ENCODE measurements around the gene PLG. TPM values are rescaled to one million over a fixed set of nuclear protein-coding genes. Genes with fewer than 3 reads are reported as not detected.
"Not testable (repeated sequence)": the region's sequence is repeated elsewhere in the genome, so short reads cannot be mapped to it uniquely, and the experiment has no call there.

The PLG gene
- total RNA-seq = not detected

- CTCF ChIA-PET; H3K9me3 Mint-ChIP-seq (ENCODE audit: low read depth); POLR2A ChIA-PET; H3K36me3 Mint-ChIP-seq (ENCODE audit: low read depth); H3K27me3 Mint-ChIP-seq; ATAC-seq; intact Hi-C loops (cut with DNase I, micrococcal nuclease); H3K4me3 Mint-ChIP-seq; H3K27ac Mint-ChIP-seq; DNase-seq; H3K4me1 Mint-ChIP-seq: not testable (repeated sequence)
Observed at GRCh38 chr6:160701918-160702680, at the start of gene PLG. Gene PLG (plus strand): TSS chr6:160702244. CDS start chr6:160702305, 61 bp downstream.

- no peaks in the 10 kb centered on the region for H3K4me1 Mint-ChIP-seq
- intact Hi-C loops (cut with DNase I, micrococcal nuclease) = loop anchor here in 1 of 2 experiments (10.0 kb wide), 1 partner anchor 55 kb away; no protein-coding TSS in a partner anchor
- POLR2A ChIA-PET = no interaction called here
- no peak overlapping the region for H3K27ac Mint-ChIP-seq
- H3K27me3 Mint-ChIP-seq = peaks cover 6% of the 10 kb centered on the region
- CTCF ChIA-PET = interaction anchor here (1.2 kb wide), 1 partner anchor 152 kb away, joined by 3 read pairs; no protein-coding TSS in a partner anchor
- peaks cover 5% of the 10 kb centered on the region for H3K9me3 Mint-ChIP-seq (ENCODE audit: low read depth)
- no peak for DNase-seq
- H3K4me3 Mint-ChIP-seq = no peak overlapping the region
- H3K36me3 Mint-ChIP-seq (ENCODE audit: low read depth) = no peaks in the 10 kb centered on the region
- ATAC-seq = no peak
Observed at GRCh38 chr6:160659562-160659961, 42.5 kb upstream of the PLG start.

- ChIA-PET POLR2A (no interaction called here), CTCF (interaction anchor here (0.7 kb wide), 1 partner anchor 153 kb away, joined by 3 read pairs; no protein-coding TSS in a partner anchor)
- DNase-seq (no peak), ATAC-seq (no peak)
- Mint-ChIP-seq H3K4me3 (no peak overlapping the region), H3K36me3 (ENCODE audit: low read depth) (no peaks in the 10 kb centered on the region), H3K9me3 (ENCODE audit: low read depth) (peaks cover 5% of the 10 kb centered on the region), H3K4me1 (no peaks in the 10 kb centered on the region), H3K27ac (no peak overlapping the region), H3K27me3 (peaks cover 8% of the 10 kb centered on the region)
- intact Hi-C loops (cut with DNase I, micrococcal nuclease) = loop anchor here in 1 of 2 experiments (2.0 kb wide), 1 partner anchor 154 kb away; no protein-coding TSS in a partner anchor
Observed at GRCh38 chr6:160661216-160661615, 40.8 kb upstream of the PLG start.

GRCh38 chr6:160662429-160662828, 39.6 kb upstream of the PLG start:
- DNase-seq = no peak
- no peak overlapping the region for H3K4me3 Mint-ChIP-seq
- no peak for ATAC-seq
- H3K36me3 Mint-ChIP-seq (ENCODE audit: low read depth) = no peaks in the 10 kb centered on the region
- no peaks in the 10 kb centered on the region for H3K9me3 Mint-ChIP-seq (ENCODE audit: low read depth)
- no peak overlapping the region for H3K27ac Mint-ChIP-seq
- POLR2A ChIA-PET = no interaction called here
- peaks cover 9% of the 10 kb centered on the region for H3K27me3 Mint-ChIP-seq
- H3K4me1 Mint-ChIP-seq = no peaks in the 10 kb centered on the region
- CTCF ChIA-PET = no interaction called here
- intact Hi-C loops (cut with DNase I, micrococcal nuclease) = no loop called here

GRCh38 chr6:160662842-160663241, 39.2 kb upstream of the PLG start:
- Mint-ChIP-seq H3K9me3 (ENCODE audit: low read depth) (no peaks in the 10 kb centered on the region), H3K27ac (no peak overlapping the region), H3K27me3 (peaks cover 9% of the 10 kb centered on the region), H3K4me1 (no peaks in the 10 kb centered on the region), H3K4me3 (no peak overlapping the region), H3K36me3 (ENCODE audit: low read depth) (no peaks in the 10 kb centered on the region)
- ChIA-PET POLR2A (no interaction called here), CTCF (no interaction called here)
- DNase-seq (no peak), ATAC-seq (no peak)
- intact Hi-C loops (cut with DNase I, micrococcal nuclease) = no loop called here

GRCh38 chr6:160664198-160664597, 37.8 kb upstream of the PLG start, which contains the start of gene LPA:
Gene LPA (minus strand): TSS chr6:160664275. CDS start chr6:160664214, 61 bp downstream.
- intact Hi-C loops (cut with DNase I, micrococcal nuclease); H3K9me3 Mint-ChIP-seq (ENCODE audit: low read depth); POLR2A ChIA-PET; ATAC-seq; H3K27ac Mint-ChIP-seq; H3K36me3 Mint-ChIP-seq (ENCODE audit: low read depth); H3K27me3 Mint-ChIP-seq; H3K4me1 Mint-ChIP-seq; H3K4me3 Mint-ChIP-seq; DNase-seq: not testable (repeated sequence)
- CTCF ChIA-PET = interaction anchor here (0.9 kb wide), 1 partner anchor 14 kb away, joined by 5 read pairs; no protein-coding TSS in a partner anchor

- ATAC-seq = peak; percentile 47
- intact Hi-C loops (cut with DNase I, micrococcal nuclease) = loop anchor here (1.0 to 5.0 kb wide), 2 partner anchors 146 to 148 kb away; no protein-coding TSS in a partner anchor
- Mint-ChIP-seq H3K4me1 (no peaks in the 10 kb centered on the region), H3K27ac (no peak overlapping the region), H3K27me3 (peaks cover 6% of the 10 kb centered on the region), H3K9me3 (ENCODE audit: low read depth) (peaks cover 4% of the 10 kb centered on the region), H3K36me3 (ENCODE audit: low read depth) (no peaks in the 10 kb centered on the region), H3K4me3 (no peak overlapping the region)
- CTCF ChIA-PET = interaction anchor here (0.6 to 1.2 kb wide), 4 partner anchors 15 to 804 kb away, joined by 3 to 4 read pairs (median 3); no protein-coding TSS in a partner anchor
- POLR2A ChIA-PET = no interaction called here
- DNase-seq = peak; percentile 70
Observed at GRCh38 chr6:160667639-160668481, 34.2 kb upstream of the PLG start.

GRCh38 chr6:160668589-160668988, 33.5 kb upstream of the PLG start:
- CTCF ChIA-PET = no interaction called here
- Mint-ChIP-seq H3K4me3 (no peak overlapping the region), H3K36me3 (ENCODE audit: low read depth) (no peaks in the 10 kb centered on the region), H3K9me3 (ENCODE audit: low read depth) (peaks cover 9% of the 10 kb centered on the region), H3K27ac (no peak overlapping the region), H3K4me1 (no peaks in the 10 kb centered on the region), H3K27me3 (peaks cover 9% of the 10 kb centered on the region)
- POLR2A ChIA-PET = no interaction called here
- DNase-seq (no peak), ATAC-seq (no peak)
- intact Hi-C loops (cut with DNase I, micrococcal nuclease) = loop anchor here (1.0 to 5.0 kb wide), 2 partner anchors 146 to 148 kb away; no protein-coding TSS in a partner anchor

GRCh38 chr6:160676418-160676817, 25.6 kb upstream of the PLG start:
- H3K4me3 Mint-ChIP-seq; H3K27ac Mint-ChIP-seq; POLR2A ChIA-PET; DNase-seq; ATAC-seq; H3K36me3 Mint-ChIP-seq (ENCODE audit: low read depth); H3K9me3 Mint-ChIP-seq (ENCODE audit: low read depth); H3K4me1 Mint-ChIP-seq; intact Hi-C loops (cut with DNase I, micrococcal nuclease); CTCF ChIA-PET: not testable (repeated sequence)
- H3K27me3 Mint-ChIP-seq = peaks cover 26% of the 10 kb centered on the region

GRCh38 chr6:160678230-160678629, 23.8 kb upstream of the PLG start:
- ChIA-PET POLR2A (no interaction called here), CTCF (interaction anchor here (1.8 kb wide), 1 partner anchor 14 kb away, joined by 5 read pairs; no protein-coding TSS in a partner anchor)

GRCh38 chr6:160678744-160679401, 23.2 kb upstream of the PLG start:
- intact Hi-C loops (cut with DNase I, micrococcal nuclease) = no loop called here
- H3K9me3 Mint-ChIP-seq (ENCODE audit: low read depth) = no peaks in the 10 kb centered on the region
- H3K36me3 Mint-ChIP-seq (ENCODE audit: low read depth) = no peaks in the 10 kb centered on the region
- ATAC-seq (no peak), DNase-seq (no peak)
- no peaks in the 10 kb centered on the region for H3K4me1 Mint-ChIP-seq
- ChIA-PET CTCF (interaction anchor here (1.8 kb wide), 1 partner anchor 14 kb away, joined by 5 read pairs; no protein-coding TSS in a partner anchor), POLR2A (no interaction called here)
- H3K27me3 Mint-ChIP-seq = peaks cover 24% of the 10 kb centered on the region
- H3K27ac Mint-ChIP-seq = no peak overlapping the region
- no peak overlapping the region for H3K4me3 Mint-ChIP-seq

More at GRCh38 chr6:160678230-160678629, 23.8 kb upstream of the PLG start:
- peaks cover 24% of the 10 kb centered on the region for H3K27me3 Mint-ChIP-seq
- no peak overlapping the region for H3K27ac Mint-ChIP-seq
- intact Hi-C loops (cut with DNase I, micrococcal nuclease) = no loop called here
- H3K9me3 Mint-ChIP-seq (ENCODE audit: low read depth) = peaks cover 1% of the 10 kb centered on the region
- DNase-seq = no peak
- ATAC-seq = no peak
- H3K4me1 Mint-ChIP-seq = no peaks in the 10 kb centered on the region
- no peak overlapping the region for H3K4me3 Mint-ChIP-seq
- H3K36me3 Mint-ChIP-seq (ENCODE audit: low read depth) = no peaks in the 10 kb centered on the region

Data from activated CD4-positive, alpha-beta T cell treated with anti-CD3 and anti-CD28 coated beads for 36 hours (primary cell).